GM19193 (cell line): ENCODE measurements around the gene MARK1.

Experiments used
- POLR2A ChIP-seq: IDR thresholded peaks from 4 replicates; pipeline ENCODE4 v1.6.1; 2011; ENCODE audit not compliant: insufficient read depth, insufficient read length; ENCODE audit errors: extremely low read depth

MARK1 gene

GRCh38 chr1:220655509-220655908 is 127.6 kb downstream of the MARK1 start:
- no peak for TF ChIP-seq POLR2A

GRCh38 chr1:220655961-220656740 is 128.2 kb downstream of the MARK1 start:
- TF ChIP-seq POLR2A: no peak

- TF ChIP-seq POLR2A: no peak
Observed at GRCh38 chr1:220666349-220666748, 138.4 kb downstream of the MARK1 start.

- no peak for TF ChIP-seq POLR2A
Observed at GRCh38 chr1:220669005-220669404, 141.1 kb downstream of the MARK1 start.

- no peak for TF ChIP-seq POLR2A
Observed at GRCh38 chr1:220670365-220670764, 142.4 kb downstream of the MARK1 start.

GRCh38 chr1:220673921-220674320 is 146.0 kb downstream of the MARK1 start:
- no peak for TF ChIP-seq POLR2A

- no peak for TF ChIP-seq POLR2A
Observed at GRCh38 chr1:220677251-220677650, 149.3 kb downstream of the MARK1 start.

GRCh38 chr1:220680085-220680687 is 152.2 kb downstream of the MARK1 start:
- TF ChIP-seq POLR2A: no peak

- TF ChIP-seq POLR2A: no peak
Observed at GRCh38 chr1:220681220-220681880, 153.4 kb downstream of the MARK1 start.

- TF ChIP-seq POLR2A: no peak
Observed at GRCh38 chr1:220682901-220683576, 155.1 kb downstream of the MARK1 start.

GRCh38 chr1:220684890-220685289 is 157.0 kb downstream of the MARK1 start:
- TF ChIP-seq POLR2A: no peak

GRCh38 chr1:220685879-220686278 is 157.9 kb downstream of the MARK1 start:
- TF ChIP-seq POLR2A: no peak

GRCh38 chr1:220687809-220688208 is 159.9 kb downstream of the MARK1 start:
- no peak for TF ChIP-seq POLR2A

- TF ChIP-seq POLR2A: no peak
Observed at GRCh38 chr1:220689666-220690065, 161.7 kb downstream of the MARK1 start.

- TF ChIP-seq POLR2A: peak; percentile 58
Observed at GRCh38 chr1:220690140-220691052, 162.5 kb downstream of the MARK1 start, which contains the start of gene C1orf115. Gene C1orf115, plus strand, starts transcription at chr1:220690363. Its CDS starts 40 bp downstream, at chr1:220690403.
